ENCODE data around the gene GKN2.
"Not testable (repeated sequence)": the region's sequence is repeated elsewhere in the genome, so short reads cannot be mapped to it uniquely, and the experiment has no call there.

Gene GKN2

GRCh38 chr2:68955432-68955831 is 2.7 kb upstream of the GKN2 start:
- not testable (repeated sequence) for DNase-seq

GRCh38 chr2:68951899-68952298 is 794 bp downstream of the GKN2 start:
- DNase-seq, result no peak

GRCh38 chr2:68948710-68949109 is 4.0 kb downstream of the GKN2 start:
- no peak for DNase-seq

GRCh38 chr2:68946117-68946516 is 6.6 kb downstream of the GKN2 start:
- no peak for DNase-seq

GRCh38 chr2:68943581-68944568 is 8.8 kb downstream of the GKN2 start:
- peak; percentile 44 for DNase-seq

- no peak for DNase-seq
These were observed 9.9 kb downstream of the GKN2 start for GRCh38 chr2:68942827-68943226.

- DNase-seq, result no peak
These were observed 12.3 kb downstream of the GKN2 start for GRCh38 chr2:68940369-68940768.

- no peak for DNase-seq
These were observed 12.7 kb downstream of the GKN2 start for GRCh38 chr2:68939962-68940361.

- no peak for DNase-seq
These were observed 13.8 kb downstream of the GKN2 start for GRCh38 chr2:68938938-68939337.

- DNase-seq, result no peak
These were observed 15.2 kb downstream of the GKN2 start for GRCh38 chr2:68937346-68938055.

- no peak for DNase-seq
These were observed 15.8 kb downstream of the GKN2 start for GRCh38 chr2:68936889-68937288.

GRCh38 chr2:68936427-68936826 is 16.3 kb downstream of the GKN2 start:
- DNase-seq, result no peak

GRCh38 chr2:68935471-68935870 is 17.2 kb downstream of the GKN2 start:
- no peak for DNase-seq

GRCh38 chr2:68934021-68934420 is 18.7 kb downstream of the GKN2 start:
- no peak for DNase-seq

- no peak for DNase-seq
These were observed 20.3 kb downstream of the GKN2 start for GRCh38 chr2:68932402-68932801.

- no peak for DNase-seq
These were observed 20.9 kb downstream of the GKN2 start for GRCh38 chr2:68931799-68932198.

GRCh38 chr2:68931149-68931711 is 21.5 kb downstream of the GKN2 start:
- no peak for DNase-seq

GRCh38 chr2:68926796-68927195 is 25.9 kb downstream of the GKN2 start:
- no peak for DNase-seq

- DNase-seq, result peak; percentile 52
These were observed 27.3 kb downstream of the GKN2 start for GRCh38 chr2:68925295-68925896.

- DNase-seq, result no peak
These were observed 31.0 kb downstream of the GKN2 start for GRCh38 chr2:68921646-68922045.

GRCh38 chr2:68920481-68921170 is 32.1 kb downstream of the GKN2 start:
- no peak for DNase-seq

GRCh38 chr2:68918497-68918896 is 34.2 kb downstream of the GKN2 start:
- DNase-seq, result no peak
